ENCODE data around the gene RFX3. TPM values are rescaled to one million over a fixed set of nuclear protein-coding genes. Genes with fewer than 3 reads are reported as not detected.

RFX3 gene
- total RNA-seq, 4 donors from 2014 or later = 10.9 to 20.8 (median 13.7) TPM

DNA sequence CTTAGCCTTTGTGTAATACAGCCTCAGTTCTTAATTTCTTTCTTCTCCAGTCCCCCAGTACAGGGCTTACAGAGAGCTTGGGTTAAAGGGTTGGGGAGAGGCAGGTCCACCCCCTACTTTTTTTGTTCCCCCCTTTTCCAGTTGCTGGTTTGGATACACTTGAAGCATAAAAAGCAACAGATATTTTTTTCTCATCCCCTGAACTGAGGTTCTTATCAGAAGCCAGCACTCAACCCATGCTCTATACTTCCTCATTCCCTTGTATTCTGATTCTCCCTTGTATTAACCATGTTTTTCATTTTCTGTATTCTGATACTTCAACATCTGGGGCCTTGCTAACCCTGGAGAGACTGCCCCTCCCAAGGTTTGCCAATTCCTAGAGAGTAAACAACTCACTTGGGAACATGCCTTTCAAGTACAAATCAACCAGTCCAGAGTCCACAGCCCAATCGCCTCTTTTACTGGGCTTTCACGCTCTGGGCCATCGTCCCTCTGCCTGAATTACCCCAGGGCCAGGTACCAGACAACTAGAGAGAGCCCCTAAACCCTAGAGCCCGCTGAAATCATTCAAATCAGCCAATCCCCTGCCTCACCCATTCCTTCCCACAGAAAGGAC is 348.5 kb downstream of the RFX3 start:
- DNase-seq (ENCODE audit: low spot score in 2 of 2) = no peak
- WGBS, 2 donors = 77% methylated on average over 4 of the region's 4 CpGs
- Histone ChIP-seq H3K9me3 (no peaks in the 10 kb centered on the region), H3K4me3 (no peak overlapping the region), H3K4me1 (peaks cover 0 to 11% (median 0%) of the 10 kb centered on the region in 4 donors), H3K27me3 (peaks cover 0 to 18% of the 10 kb centered on the region in 2 donors), H3K27ac (no peak overlapping the region), H3K36me3 (no peaks in the 10 kb centered on the region)
- TF ChIP-seq, protein P1, sequence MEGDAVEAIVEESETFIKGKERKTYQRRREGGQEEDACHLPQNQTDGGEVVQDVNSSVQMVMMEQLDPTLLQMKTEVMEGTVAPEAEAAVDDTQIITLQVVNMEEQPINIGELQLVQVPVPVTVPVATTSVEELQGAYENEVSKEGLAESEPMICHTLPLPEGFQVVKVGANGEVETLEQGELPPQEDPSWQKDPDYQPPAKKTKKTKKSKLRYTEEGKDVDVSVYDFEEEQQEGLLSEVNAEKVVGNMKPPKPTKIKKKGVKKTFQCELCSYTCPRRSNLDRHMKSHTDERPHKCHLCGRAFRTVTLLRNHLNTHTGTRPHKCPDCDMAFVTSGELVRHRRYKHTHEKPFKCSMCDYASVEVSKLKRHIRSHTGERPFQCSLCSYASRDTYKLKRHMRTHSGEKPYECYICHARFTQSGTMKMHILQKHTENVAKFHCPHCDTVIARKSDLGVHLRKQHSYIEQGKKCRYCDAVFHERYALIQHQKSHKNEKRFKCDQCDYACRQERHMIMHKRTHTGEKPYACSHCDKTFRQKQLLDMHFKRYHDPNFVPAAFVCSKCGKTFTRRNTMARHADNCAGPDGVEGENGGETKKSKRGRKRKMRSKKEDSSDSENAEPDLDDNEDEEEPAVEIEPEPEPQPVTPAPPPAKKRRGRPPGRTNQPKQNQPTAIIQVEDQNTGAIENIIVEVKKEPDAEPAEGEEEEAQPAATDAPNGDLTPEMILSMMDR (IDR thresholded peaks at IDR 0.05) = no peak
- no peak for TF ChIP-seq EP300 (IDR thresholded peaks at IDR 0.05)
- TF ChIP-seq POLR2A (IDR thresholded peaks at IDR 0.05) = no peak

GRCh38 chr9:3173374-3173773 is 352.4 kb downstream of the RFX3 start:
- WGBS, 2 donors = 72 to 78% methylated on average over 4 of the region's 4 CpGs
- Histone ChIP-seq H3K36me3 (no peaks in the 10 kb centered on the region), H3K27ac (no peak overlapping the region), H3K4me3 (no peak overlapping the region), H3K27me3 (no peaks in the 10 kb centered on the region), H3K9me3 (no peaks in the 10 kb centered on the region), H3K4me1 (no peaks in the 10 kb centered on the region)
- no peak for DNase-seq (ENCODE audit: low spot score in 2 of 2)
- TF ChIP-seq, protein P1 (IDR thresholded peaks at IDR 0.05) = no peak
- TF ChIP-seq EP300 (IDR thresholded peaks at IDR 0.05) = no peak

DNA sequence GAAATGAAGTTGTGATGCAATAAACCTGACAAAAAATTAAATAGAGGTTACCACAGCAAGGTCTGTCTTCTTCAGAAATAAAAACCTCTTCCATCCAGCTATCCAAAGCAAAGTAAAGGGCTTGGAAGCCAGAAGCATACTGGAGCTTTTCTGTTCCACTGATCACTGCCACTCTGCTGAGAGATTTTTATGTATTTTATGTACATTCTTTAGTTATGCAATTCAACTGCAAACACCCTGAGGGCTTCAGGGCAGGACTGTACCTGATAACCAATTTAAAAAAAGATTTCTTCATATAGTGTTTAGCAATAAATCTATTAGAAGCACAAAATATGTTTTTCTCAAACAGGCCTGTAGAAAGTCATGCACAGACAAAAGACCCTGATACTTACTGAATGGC is 355.0 kb downstream of the RFX3 start:
- no peaks in the 10 kb centered on the region for H3K4me1 ChIP-seq
- DNase-seq (ENCODE audit: low spot score in 2 of 2) = no peak
- no peaks in the 10 kb centered on the region for H3K9me3 ChIP-seq
- H3K36me3 ChIP-seq = no peaks in the 10 kb centered on the region
- H3K27me3 ChIP-seq = no peaks in the 10 kb centered on the region
- no peak overlapping the region for H3K4me3 ChIP-seq
- TF ChIP-seq EP300 (IDR thresholded peaks at IDR 0.05) = no peak
- TF ChIP-seq POLR2A (IDR thresholded peaks at IDR 0.05) = no peak
- TF ChIP-seq, protein P1 (IDR thresholded peaks at IDR 0.05) = no peak
- no peak overlapping the region for H3K27ac ChIP-seq
